ENCODE measurements around the gene UVRAG.

GRCh38 chr11:75853971-75854370, 39.0 kb downstream of the UVRAG start:
- TF ChIP-seq YY1 (IDR thresholded peaks at IDR 0.05; ENCODE audit: insufficient read depth, insufficient read length) (no peak), ZNF274 (IDR thresholded peaks at IDR 0.05; ENCODE audit: low read depth, low read length) (no peak), SUZ12 (IDR thresholded peaks at IDR 0.05; ENCODE audit: extremely low read depth, insufficient read depth, insufficient read length) (no peak)
